ENCODE measurements around the gene FANCC.

- TF ChIP-seq, protein P1, sequence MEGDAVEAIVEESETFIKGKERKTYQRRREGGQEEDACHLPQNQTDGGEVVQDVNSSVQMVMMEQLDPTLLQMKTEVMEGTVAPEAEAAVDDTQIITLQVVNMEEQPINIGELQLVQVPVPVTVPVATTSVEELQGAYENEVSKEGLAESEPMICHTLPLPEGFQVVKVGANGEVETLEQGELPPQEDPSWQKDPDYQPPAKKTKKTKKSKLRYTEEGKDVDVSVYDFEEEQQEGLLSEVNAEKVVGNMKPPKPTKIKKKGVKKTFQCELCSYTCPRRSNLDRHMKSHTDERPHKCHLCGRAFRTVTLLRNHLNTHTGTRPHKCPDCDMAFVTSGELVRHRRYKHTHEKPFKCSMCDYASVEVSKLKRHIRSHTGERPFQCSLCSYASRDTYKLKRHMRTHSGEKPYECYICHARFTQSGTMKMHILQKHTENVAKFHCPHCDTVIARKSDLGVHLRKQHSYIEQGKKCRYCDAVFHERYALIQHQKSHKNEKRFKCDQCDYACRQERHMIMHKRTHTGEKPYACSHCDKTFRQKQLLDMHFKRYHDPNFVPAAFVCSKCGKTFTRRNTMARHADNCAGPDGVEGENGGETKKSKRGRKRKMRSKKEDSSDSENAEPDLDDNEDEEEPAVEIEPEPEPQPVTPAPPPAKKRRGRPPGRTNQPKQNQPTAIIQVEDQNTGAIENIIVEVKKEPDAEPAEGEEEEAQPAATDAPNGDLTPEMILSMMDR (IDR thresholded peaks at IDR 0.05; ENCODE audit: poor library complexity): no peak
- no peak for TF ChIP-seq EZH2 (IDR thresholded peaks at IDR 0.05; ENCODE audit: borderline replicate concordance)
Observed at GRCh38 chr9:95261890-95262289, 55.6 kb downstream of the FANCC start.
